Ishikawa (cell line): ENCODE measurements around the gene ANKRD40.

Experiments used
- CEBPB ChIP-seq: IDR thresholded peaks from 2 replicates; pipeline ENCODE4 v1.6.1; 2012
- CREB1 ChIP-seq: IDR thresholded peaks from 2 replicates; pipeline ENCODE4 v1.6.1; 2012; ENCODE audit warnings: low read depth
- EGR1 ChIP-seq: IDR thresholded peaks from 2 replicates; pipeline ENCODE4 v1.6.1; 2012
- EP300 ChIP-seq: IDR thresholded peaks from 2 replicates; pipeline ENCODE4 v1.6.1; 2012; ENCODE audit warnings: borderline replicate concordance
- FOXM1 ChIP-seq: IDR thresholded peaks from 2 replicates; pipeline ENCODE4 v1.6.1; 2012; ENCODE audit warnings: low read depth, borderline replicate concordance
- NFIC ChIP-seq: IDR thresholded peaks from 2 replicates; pipeline ENCODE4 v1.6.1; 2012
- RAD21 ChIP-seq: IDR thresholded peaks from 2 replicates; pipeline ENCODE4 v1.6.1; 2012; ENCODE audit warnings: low read depth
- REST ChIP-seq: IDR thresholded peaks from 2 replicates; pipeline ENCODE4 v1.6.1; 2012; ENCODE audit warnings: low read depth, mild to moderate bottlenecking
- TAF1 ChIP-seq: IDR thresholded peaks from 2 replicates; pipeline ENCODE4 v1.6.1; 2012; ENCODE audit warnings: low read depth, mild to moderate bottlenecking
- TCF12 ChIP-seq: IDR thresholded peaks from 2 replicates; pipeline ENCODE4 v1.6.1; 2012; ENCODE audit warnings: low read depth
- TEAD4 ChIP-seq: IDR thresholded peaks from 2 replicates; pipeline ENCODE4 v1.6.1; 2012
- YY1 ChIP-seq: IDR thresholded peaks from 2 replicates; pipeline ENCODE4 v1.6.1; 2012; ENCODE audit warnings: low read depth
- ZBTB7A ChIP-seq: IDR thresholded peaks from 2 replicates; pipeline ENCODE4 v1.6.1; 2012; ENCODE audit warnings: low read depth
- TF ChIP-seq, protein P1 (sequence below): IDR thresholded peaks from 2 replicates; pipeline ENCODE4 v1.6.1; 2012
- TF ChIP-seq, protein P2 (sequence below): IDR thresholded peaks from 2 replicates; pipeline ENCODE4 v1.6.1; 2012

ANKRD40 gene

DNA sequence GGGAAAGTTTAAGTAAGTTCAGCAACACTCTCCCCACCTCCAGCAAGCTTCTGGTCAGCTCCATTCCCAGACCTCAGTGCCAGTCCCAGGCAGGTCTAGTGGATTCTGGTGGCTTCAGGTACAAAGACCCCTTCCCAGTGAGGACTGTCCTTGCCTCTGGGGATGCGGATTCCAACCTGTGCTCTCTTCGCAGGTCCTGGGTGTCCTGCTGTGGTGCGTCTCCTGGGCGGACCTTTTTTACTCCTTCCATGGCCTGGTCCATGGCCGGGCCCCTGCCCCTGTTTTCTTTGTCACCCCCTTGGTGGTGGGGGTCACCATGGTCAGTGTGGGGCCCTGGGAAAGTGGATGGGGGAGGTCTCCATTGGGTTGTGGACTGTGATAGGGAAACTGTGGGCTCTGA is 51.2 kb downstream of the ANKRD40 start:
- no peak for TF ChIP-seq TEAD4
- no peak for TF ChIP-seq YY1
- TF ChIP-seq ZBTB7A: no peak
- no peak for TF ChIP-seq NFIC
- TF ChIP-seq TAF1: no peak
- TF ChIP-seq, protein P1, sequence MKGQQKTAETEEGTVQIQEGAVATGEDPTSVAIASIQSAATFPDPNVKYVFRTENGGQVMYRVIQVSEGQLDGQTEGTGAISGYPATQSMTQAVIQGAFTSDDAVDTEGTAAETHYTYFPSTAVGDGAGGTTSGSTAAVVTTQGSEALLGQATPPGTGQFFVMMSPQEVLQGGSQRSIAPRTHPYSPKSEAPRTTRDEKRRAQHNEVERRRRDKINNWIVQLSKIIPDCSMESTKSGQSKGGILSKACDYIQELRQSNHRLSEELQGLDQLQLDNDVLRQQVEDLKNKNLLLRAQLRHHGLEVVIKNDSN: no peak
- no peak for TF ChIP-seq FOXM1
- no peak for TF ChIP-seq EGR1
- TF ChIP-seq EP300: no peak
- TF ChIP-seq, protein P2, sequence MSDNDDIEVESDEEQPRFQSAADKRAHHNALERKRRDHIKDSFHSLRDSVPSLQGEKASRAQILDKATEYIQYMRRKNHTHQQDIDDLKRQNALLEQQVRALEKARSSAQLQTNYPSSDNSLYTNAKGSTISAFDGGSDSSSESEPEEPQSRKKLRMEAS: no peak
- no peak for TF ChIP-seq RAD21
- TF ChIP-seq CEBPB: no peak
- TF ChIP-seq REST: no peak
- TF ChIP-seq TCF12: no peak
- TF ChIP-seq CREB1: no peak

DNA sequence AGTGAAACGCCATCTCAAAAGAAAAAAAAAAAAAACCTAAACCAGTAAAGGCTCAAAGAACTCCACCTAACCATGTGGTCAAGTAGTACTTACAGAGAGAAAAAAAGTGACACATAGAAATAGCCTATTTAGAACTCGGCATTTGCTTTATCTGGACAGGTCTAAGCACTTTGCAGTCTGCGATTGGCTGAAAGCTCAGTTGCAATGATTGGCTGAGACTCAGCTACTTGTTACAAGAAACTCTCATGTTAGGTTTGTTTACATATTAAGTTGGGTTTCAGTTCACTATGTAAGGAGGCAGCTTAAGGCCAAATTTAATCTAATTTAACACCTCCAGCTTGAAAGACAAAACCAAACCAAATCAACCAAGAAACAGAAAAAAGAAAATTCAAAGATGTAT is 54.0 kb downstream of the ANKRD40 start:
- TF ChIP-seq RAD21: no peak
- TF ChIP-seq, protein P1: no peak
- no peak for TF ChIP-seq CEBPB
- TF ChIP-seq FOXM1: no peak
- TF ChIP-seq TAF1: no peak
- no peak for TF ChIP-seq TCF12
- TF ChIP-seq, protein P2: no peak
- no peak for TF ChIP-seq NFIC
- TF ChIP-seq ZBTB7A: no peak
- TF ChIP-seq CREB1: no peak
- TF ChIP-seq EGR1: no peak
- TF ChIP-seq REST: no peak

GRCh38 chr17:50651661-50652060 is 56.1 kb downstream of the ANKRD40 start:
- TF ChIP-seq REST (no peak), YY1 (no peak), CEBPB (no peak), NFIC (no peak), EGR1 (no peak), TCF12 (no peak), EP300 (no peak), FOXM1 (no peak), TAF1 (no peak), CREB1 (no peak), TEAD4 (no peak), ZBTB7A (no peak), RAD21 (no peak)
- TF ChIP-seq, protein P1: no peak
- TF ChIP-seq, protein P2: no peak
